Skeletal muscle cell (primary cell): Measurements from ENCODE around the gene CDK6.

Experiments used
- DNase-seq: peaks from one replicate; pipeline ENCODE4 v3.0.0-alpha.2; 2010; ENCODE audit warnings: low read depth
- H3K4me3 ChIP-seq: 2 replicates; pipeline ENCODE4 v1.5.1; 2011; ENCODE audit warnings: low read depth, mild to moderate bottlenecking, control low read depth, low read length, moderate library complexity

The CDK6 gene

DNA sequence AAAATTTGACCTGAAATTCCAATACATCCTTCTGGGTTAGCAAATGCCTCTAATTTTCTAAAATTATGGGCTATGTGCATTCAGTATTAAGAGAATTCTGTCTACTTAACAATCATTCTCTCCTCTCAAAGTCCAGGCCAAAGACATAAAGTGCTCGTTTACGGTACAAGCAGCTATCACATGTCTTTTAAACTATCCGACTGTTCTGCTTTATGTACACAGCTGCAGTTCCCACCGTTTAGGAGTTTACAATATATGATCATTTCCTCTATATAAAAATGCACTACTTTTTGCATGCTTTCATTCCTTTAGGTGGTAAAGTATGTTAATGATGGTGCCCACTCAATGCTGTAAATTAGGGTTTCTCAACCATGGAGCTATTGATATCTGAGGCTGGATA, 34.0 kb downstream of the CDK6 start:
- no peak for DNase-seq
- no peak overlapping the region for H3K4me3 ChIP-seq

DNA sequence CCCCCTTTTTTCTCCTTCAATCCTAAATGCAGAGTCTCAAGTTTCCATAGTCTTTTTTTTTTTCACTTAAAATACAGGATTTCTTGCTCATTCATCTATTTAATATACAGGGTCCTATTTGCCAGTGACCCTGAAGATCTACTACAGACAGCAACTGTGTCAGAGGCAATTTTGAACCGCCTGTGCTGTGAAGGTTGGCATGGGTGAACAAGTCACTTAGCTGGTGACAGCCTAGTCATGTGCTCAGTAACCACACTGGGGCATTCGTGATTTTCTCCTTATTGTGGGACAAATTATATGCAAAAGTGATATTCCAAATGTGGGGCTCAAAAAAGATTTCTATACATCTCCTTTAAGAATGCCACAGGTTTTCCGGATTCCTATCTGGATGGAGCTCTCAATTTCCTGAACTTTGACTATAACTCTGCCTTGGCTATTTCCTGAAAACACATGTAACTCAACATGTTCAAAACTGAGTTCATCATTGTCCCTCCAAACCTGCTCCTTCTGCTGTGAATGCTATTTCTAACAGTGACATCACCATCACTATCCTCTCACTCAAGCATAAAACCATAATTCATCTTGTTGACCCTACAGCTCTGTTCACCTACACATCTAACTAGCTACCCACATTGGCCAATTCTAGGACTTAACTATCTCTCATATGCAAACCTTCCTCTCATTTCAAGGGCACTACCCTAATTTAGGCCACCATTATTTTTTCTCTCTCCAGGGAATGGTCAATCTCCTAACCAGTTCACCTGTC, 36.7 kb downstream of the CDK6 start:
- DNase-seq = no peak
- H3K4me3 ChIP-seq = no peak overlapping the region

DNA sequence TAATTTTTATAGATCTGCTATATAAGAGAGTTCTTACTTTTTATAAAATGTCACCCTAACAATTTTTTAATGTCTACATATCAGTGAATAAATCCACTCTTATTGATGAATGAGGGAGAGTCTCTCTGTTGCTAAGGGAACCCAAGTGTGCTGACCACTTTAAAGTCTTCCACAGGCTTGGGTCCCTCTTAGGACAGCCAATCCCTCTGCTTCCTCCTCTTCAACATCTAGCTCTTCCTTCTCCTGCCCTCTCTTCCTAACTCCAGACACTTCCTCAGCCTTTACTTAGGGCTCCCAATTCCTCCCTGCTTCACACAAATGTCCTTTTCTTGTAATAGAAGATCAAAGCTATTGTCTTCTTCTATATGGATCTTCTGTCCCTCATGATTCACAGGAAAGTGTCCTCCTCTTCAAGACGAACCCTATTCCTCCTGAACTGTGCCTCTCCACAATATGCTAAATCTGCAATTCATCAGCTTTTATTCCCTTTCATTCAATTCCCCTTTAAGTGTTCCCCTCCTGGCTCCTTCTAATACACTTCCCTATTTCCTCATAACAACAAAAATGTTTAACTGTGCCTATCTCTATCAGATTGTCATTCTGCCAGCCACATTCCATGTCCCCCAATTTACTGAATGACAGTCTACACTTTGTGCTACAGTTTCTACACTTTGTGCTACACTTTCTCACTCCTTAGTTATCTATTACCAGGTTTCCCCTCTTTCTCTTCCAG, 37.7 kb downstream of the CDK6 start:
- DNase-seq = no peak
- H3K4me3 ChIP-seq = no peak overlapping the region

DNA sequence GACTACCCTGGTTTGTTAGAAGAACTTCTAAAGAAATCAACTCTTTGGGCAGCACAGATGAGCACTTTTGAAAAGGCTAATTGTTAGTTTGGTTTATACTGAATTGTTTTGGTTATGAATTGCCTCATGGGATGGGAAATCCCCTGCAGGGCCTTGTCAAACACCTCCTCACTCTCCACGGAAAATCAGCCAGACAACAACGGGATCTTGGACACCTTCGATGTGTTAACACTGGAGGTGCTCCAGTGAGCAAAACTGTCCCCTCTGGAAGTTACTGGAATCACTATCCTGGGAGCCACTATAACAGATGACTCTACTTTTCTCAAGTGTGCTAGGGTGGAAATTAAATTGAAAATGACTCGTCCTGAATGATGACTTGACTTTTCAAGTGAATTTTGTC, 38.7 kb downstream of the CDK6 start:
- no peak for DNase-seq
- no peak overlapping the region for H3K4me3 ChIP-seq

DNA sequence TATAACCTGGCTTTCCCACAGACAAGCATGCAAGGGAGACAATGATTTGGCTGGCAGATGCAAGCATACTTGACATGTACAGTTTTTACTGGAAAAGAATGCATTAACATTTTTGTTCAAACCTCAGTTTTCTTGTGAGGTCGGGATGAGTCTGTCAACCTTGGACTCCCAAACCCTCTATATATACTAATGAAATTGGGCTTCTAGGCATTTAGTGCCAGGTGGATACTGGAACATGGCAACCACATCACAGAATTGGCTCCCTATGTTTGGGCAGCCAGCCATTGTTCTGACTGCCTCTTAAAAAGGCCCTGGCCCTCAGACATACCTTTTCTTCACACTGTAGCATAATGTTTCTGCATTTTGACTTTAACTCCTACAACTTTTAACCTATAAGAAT, 39.1 kb downstream of the CDK6 start:
- DNase-seq = no peak

DNA sequence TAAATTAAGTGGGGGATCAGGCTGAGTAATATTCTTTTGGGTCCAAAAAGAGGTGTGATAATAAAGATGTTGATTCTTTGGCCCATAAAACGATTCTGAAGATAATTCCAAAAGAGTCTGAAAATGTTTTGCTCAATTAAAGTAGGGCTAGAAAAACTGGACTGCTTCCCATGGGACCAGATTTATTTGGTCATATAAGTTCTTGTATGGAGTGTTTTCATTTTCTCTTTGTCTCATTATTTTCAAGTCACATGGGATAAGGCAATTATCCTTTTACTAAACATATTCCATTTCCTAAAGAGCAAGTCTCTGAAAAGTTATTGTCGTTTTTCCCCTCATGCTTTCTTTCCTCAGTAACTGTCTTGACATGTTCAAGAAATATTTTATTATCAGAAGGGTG, 41.5 kb downstream of the CDK6 start:
- no peak for DNase-seq
- H3K4me3 ChIP-seq = no peak overlapping the region

More for the DNA sequence above, 39.1 kb downstream of the CDK6 start:
- no peak overlapping the region for H3K4me3 ChIP-seq

DNA sequence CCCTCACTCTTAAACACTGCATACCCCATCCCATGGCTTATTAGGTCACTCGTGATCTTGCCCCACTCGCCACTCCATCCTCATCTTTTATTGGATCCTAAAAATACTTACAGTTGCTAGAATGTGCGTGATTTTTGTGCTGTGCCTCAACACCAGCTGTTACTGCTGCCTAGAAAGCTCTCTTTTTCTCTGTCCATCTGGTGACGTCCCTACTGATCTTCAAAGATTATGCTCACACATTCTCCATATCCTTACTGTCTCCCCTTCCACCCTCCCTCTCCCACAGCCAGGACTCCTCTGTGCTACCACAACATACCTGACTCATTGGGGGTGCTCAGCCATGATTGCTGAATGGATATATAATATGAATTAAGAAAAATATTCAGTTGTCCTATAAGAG, 42.0 kb downstream of the CDK6 start:
- DNase-seq = no peak

DNA sequence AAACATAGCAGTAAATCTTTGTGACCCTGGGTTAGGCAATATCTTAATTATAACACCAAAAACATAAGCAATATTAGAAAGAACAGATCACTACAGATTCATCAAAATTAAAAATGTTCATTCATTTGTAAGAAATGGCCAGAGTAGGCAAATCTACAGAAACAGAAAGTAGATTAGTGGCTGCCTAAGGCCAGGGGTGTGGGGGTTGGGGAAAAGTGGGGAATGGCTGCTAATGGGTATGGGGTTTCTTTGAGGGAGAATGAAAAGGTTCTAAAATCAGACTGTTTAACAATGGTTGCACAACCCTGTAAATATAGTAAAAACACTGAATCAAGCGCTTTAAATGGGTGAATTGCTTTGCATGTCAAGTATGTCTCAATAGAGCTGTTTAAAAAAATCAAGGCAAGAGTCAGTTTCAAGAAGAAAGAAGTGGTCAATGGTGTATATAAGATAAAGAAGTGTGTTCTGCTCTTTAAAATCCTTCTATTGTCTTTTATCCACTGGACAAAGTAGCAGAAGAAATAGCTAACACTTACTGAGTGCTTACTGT, 42.6 kb downstream of the CDK6 start:
- DNase-seq = no peak
- no peak overlapping the region for H3K4me3 ChIP-seq

More for the DNA sequence above, 42.0 kb downstream of the CDK6 start:
- no peak overlapping the region for H3K4me3 ChIP-seq

DNA sequence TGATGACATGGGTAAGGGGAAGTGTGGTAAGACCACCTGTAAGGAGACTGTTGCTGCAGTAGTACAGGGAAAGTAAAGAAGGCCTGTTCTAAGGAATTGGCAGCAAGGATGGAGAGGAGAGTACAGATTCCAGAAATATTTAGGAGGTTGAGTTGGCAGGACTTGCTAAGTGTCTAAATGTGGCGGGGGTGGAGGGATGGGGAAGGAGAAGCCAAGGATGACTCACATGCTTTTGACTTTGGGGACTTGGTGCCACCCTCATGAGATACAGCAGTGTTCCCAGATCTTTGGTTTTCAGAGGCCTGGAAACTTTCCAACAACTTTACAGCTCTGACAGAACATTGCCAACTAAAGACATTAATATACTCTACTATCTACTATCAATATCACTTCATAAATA, 45.4 kb downstream of the CDK6 start:
- no peak overlapping the region for H3K4me3 ChIP-seq
- no peak for DNase-seq

DNA sequence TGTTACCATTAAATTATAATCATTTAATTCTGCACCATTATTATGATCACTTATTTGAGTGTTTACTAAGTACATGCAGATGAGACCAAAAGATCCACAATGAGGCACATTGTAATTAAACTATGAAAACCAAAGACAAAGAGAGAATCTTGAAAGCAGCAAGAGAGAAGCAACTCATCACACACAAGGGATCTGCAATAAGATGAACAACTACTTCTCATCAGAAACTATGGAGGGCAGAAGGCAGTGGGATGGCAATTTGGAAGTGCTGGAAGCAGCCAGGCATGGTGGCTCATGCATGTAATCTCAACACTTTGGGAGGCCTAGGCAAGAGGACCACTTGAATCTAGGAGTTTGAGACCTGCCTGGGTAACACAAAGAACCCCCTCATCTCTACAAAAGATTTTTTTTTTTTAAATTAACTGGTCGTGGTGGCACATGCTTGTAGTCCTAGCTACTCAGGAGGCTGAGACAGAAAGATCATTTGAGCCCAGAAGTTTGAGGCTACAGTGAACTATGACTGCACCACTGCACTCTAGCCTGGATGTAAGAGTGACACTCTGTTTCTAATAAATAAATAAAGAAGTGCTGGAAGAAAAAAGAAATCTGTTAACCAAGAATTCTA, 47.7 kb downstream of the CDK6 start:
- no peak overlapping the region for H3K4me3 ChIP-seq
- no peak for DNase-seq

DNA sequence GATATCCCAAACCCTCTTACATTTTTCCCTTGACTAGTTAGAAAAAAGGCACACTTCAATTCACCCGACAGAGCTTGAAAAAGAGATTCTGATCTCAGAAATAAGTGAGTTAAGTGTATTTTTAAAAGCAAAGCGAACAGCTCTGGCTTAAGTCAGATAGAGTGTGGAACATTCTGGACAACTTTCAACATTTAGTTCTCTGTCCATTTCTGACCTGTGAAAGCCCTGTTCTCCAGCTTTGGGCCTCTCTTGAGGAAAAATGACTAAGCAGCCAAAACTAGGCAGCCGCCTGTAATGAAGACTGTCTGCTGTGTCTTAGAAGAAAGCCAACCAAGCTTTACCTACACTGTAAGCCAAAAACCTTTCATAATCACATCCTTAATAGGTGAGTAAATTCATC, 50.5 kb downstream of the CDK6 start:
- H3K4me3 ChIP-seq = no peak overlapping the region
- DNase-seq = no peak

DNA sequence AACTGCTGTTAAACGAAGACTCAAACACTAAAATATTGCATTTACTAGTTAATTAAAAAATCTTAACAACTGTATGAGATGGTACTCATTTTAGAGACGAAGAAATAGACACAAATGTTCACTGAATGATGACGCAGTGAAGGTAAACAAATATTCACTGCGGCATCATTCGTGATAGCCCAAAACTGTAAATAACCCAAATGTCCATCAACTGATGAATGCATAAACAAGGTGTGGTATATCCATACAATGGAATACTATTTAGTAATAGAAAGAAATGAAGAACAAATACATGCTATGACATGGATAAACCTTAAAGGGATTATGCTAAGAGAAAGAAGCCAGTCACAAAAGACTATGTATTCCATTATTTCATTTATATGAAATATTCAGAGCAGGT, 51.4 kb downstream of the CDK6 start:
- no peak for DNase-seq
- H3K4me3 ChIP-seq = no peak overlapping the region

DNA sequence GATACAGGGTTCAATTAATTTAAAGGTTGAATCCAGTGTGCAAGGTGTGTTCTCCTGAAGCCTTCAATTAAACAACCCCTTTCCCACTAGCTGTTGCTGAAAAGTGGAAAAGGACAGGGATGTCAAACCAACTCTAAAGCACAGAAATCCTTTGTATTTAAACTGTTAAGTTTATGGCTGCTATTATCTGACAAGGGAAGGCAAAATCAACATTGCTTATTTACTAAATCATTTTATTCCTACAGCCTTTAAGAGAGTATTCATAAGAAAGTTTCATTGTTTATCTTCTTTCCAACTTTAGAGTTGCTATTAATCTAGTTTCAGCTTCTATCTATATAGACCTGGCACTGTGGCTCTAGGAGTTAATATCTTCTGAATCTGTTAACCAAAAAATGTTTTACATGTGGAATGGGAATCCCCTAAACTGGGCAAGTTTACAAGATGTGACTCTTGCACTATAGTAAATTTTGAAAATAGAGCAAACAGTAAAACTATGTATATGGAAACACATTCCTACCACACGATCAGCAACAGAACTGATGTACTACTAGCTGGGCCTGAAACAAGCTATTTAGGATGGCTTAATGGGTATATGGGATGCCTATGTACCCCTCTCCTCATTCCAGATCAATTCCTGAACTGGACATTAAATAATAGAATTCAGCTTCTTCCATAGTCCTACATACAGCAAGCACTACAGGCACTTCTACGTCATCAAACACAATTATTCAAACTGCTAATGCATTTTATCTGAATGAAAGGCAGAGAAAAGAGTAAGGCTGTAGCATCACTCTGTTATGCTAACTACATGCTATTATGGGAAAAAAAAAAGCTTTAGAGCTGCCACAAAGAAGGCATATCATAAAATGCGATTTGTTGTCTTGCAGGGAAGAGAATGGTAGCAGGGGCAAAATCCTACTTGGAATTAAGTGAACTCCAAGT, 52.8 kb downstream of the CDK6 start:
- DNase-seq = no peak
- H3K4me3 ChIP-seq = no peak overlapping the region

DNA sequence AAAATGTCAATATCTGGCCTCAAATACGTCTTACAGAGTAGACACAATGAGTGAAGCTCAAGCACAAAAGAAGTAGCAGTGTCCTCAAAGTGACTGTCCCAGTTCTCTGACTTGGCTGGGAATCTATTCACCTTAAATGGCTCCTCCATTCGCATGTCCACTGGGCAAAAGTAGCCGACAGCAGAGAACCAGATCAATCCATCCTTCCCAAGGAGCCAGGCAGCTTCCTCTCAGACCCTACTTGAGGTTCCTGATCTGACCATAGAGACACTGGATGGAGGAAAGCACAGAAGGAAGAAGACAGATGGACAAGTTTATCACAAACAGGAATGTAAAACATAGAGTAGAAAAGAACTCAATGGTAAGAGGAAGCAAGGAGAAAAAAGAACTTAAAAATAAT, 53.5 kb downstream of the CDK6 start:
- DNase-seq = no peak
- H3K4me3 ChIP-seq = no peak overlapping the region

DNA sequence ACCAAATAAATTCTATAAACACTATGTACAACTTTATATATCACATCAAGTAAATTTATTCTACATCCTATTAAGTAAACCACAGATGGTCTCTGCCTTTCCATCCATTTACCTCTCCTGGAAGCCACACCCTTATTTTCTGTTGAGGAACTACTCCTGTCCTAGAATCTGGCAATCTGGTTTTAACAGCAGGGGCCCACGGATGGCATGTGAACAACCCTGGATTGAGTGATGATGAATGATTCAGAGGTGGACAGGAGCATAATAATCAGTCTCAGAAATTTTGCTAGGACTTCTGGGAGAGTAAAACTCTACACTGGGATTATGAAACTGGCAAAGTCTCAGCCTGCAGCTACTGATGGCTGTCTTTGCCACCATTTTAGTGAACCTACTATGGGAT, 54.1 kb downstream of the CDK6 start:
- no peak overlapping the region for H3K4me3 ChIP-seq
- no peak for DNase-seq

DNA sequence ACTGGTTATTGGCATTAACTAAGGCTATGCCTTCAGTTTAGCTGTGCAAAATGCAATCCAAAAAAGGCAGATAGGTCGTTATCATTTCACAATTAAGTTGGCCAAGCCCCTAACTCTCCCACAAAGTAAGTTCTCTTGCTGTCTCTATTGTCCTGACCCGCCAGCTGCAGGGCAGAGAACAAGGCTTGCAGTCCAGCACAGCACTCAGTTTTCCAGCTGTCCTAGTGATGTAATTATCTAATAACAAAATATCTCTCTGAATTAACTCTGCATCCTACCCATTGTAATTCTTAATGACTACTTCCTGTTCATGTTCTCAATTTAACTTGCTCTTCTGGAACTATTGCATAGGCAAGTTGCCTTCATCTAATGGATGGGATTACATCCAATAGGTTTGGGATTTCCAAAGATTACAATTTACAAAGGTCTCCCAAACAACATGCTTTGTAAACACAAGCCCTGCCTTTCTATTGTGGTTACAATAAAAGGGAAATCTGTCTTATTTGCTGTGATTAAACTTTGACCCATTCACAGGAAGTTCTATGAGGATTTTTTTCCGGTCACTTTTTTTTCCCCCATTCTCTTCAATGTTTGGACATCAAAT, 55.2 kb downstream of the CDK6 start:
- no peak overlapping the region for H3K4me3 ChIP-seq
- no peak for DNase-seq

DNA sequence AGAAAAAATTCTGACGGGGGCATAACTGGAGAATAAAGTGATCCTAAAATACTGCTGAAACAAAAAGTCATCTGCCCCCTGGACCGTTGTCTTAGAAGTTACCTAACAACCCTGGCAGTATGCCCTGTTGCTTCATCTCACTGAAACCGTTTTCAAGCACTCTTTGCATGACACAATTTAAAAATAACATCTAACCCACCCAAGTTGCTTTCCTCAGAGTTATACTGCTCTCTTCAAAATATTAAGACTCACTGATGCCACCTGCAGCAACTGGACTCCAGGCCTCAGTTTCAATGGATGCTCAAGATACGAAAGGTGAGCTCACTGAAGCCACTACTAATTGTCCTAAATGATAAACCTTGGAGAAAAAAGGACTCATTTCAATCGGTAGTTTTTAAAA, 57.4 kb downstream of the CDK6 start:
- H3K4me3 ChIP-seq = no peak overlapping the region
- peak; percentile 89 for DNase-seq

DNA sequence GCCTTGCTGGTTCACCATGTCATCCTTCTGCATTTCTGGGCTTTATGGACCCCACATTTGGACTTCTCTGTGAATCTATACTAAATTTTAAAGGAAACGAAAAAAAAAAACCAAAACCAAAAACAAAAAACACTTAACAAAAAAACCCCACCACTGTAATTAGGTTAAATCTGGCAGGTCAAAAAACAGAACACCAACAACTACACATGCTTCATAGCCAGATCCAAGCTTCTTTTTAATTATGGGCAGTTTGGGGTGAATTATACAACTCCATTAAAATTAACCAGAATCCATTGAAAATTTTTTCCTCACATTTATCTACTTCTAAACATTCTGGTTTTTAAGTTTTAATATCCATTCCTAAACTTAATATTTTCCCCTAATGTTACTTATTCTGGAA, 58.4 kb downstream of the CDK6 start:
- DNase-seq = no peak
- H3K4me3 ChIP-seq = no peak overlapping the region

DNA sequence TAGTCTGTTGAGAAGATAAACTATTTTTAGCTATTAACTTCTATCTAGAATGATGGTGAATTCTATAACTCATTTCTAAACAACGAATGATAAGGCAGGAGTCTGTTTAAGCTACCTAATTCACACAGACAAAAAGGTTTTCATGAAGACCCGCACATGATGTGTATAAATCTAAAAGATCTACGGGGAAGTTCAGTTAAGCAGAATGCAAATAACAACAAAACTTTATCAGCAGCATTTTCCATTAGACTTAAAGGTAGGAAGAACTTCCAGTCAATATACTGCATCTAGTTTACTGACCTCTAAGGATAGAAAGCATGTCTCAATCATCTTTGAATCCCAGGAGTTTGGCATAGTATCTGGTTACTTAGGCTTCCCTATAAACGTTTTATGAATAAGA, 62.6 kb downstream of the CDK6 start:
- DNase-seq = no peak
- no peak overlapping the region for H3K4me3 ChIP-seq
